H1 (cell line): ENCODE results near the gene SOX6. TPM values are rescaled to one million over a fixed set of nuclear protein-coding genes. Genes with fewer than 3 reads are reported as not detected.

Source experiments
- CTCF ChIA-PET: fragments of 300-600 bp; sonication (Branson Sonifier 250); formaldehyde crosslinking; loops from one replicate; lab custom pipeline; 2021; ENCODE audit not compliant: partially characterized antibody; lab: Charles Lee
- POLR2A ChIA-PET: fragments of 300-600 bp; sonication (Branson Sonifier 250); formaldehyde crosslinking; loops from one replicate; lab custom pipeline; 2021; ENCODE audit warnings: inconsistent platforms; ENCODE audit not compliant: partially characterized antibody; lab: Charles Lee
- DNase-seq, 2 experiments: peaks; one replicate each; pipeline versions ENCODE4 v3.0.0 to v3.0.0-alpha.2; 2010 to 2022; ENCODE audit warnings: low spot score in 2 of 2, low read depth in 1 of 2, mixed read lengths in 1 of 2
- FAIRE-seq: peaks from 2 replicates; lab custom pipeline; 2011; peaks lifted over from hg19 to GRCh38; lab: Jason Lieb, UNC
- H2AFZ ChIP-seq: 2 replicates; pipeline ENCODE4 v1.8.1; 2012; ENCODE audit warnings: low read length, inconsistent platforms
- H2AK5ac ChIP-seq: 2 replicates; pipeline ENCODE4 v1.6.1; 2013; ENCODE audit warnings: low read depth, low read length
- H2BK120ac ChIP-seq: replicated peaks from 2 replicates; pipeline ENCODE3; 2013; ENCODE audit warnings: low read depth, low read length, inconsistent platforms
- H2BK12ac ChIP-seq: 2 replicates; pipeline ENCODE4 v1.6.1; 2013; ENCODE audit warnings: low read depth, low read length
- H2BK15ac ChIP-seq: 2 replicates; pipeline ENCODE4 v1.6.1; 2013; ENCODE audit warnings: low read length
- H2BK20ac ChIP-seq: 2 replicates; pipeline ENCODE4 v1.6.1; 2013; ENCODE audit warnings: low read length
- H2BK5ac ChIP-seq: 2 replicates; pipeline ENCODE4 v1.6.1; 2013; ENCODE audit warnings: low read depth, low read length
- H3K14ac ChIP-seq: 2 replicates; pipeline ENCODE4 v1.6.1; 2013; ENCODE audit warnings: inconsistent platforms; ENCODE audit not compliant: insufficient read length
- H3K18ac ChIP-seq: 2 replicates; pipeline ENCODE4 v1.6.1; 2013; ENCODE audit warnings: low read length; ENCODE audit errors: extremely low read depth
- H3K23ac ChIP-seq: 2 replicates; pipeline ENCODE4 v1.6.1; 2013; ENCODE audit warnings: inconsistent platforms; ENCODE audit not compliant: insufficient read length
- H3K23me2 ChIP-seq: 2 replicates; pipeline ENCODE4 v1.6.1; 2013; ENCODE audit warnings: low read depth, low read length
- H3K27ac ChIP-seq: 2 replicates; pipeline ENCODE4 v1.6.1; 2011; ENCODE audit warnings: low read depth, low read length, inconsistent platforms
- H3K27me3 ChIP-seq, 4 experiments: replicated peaks in 1 of 4; 1 replicate in 1 of 4; 2 replicates in 3 of 4; pipeline versions ENCODE4 v1.6.1 to v1.8.1; 2011 to 2013; ENCODE audit warnings: low read length in 3 of 4, mild to moderate bottlenecking in 3 of 4, inconsistent platforms in 2 of 4, mixed read lengths in 2 of 4, moderate library complexity in 1 of 4; ENCODE audit not compliant: control insufficient read depth in 3 of 4, insufficient read depth in 3 of 4; ENCODE audit errors: extremely low read depth in 1 of 4
- H3K36me3 ChIP-seq, 4 experiments: 2 replicates each; pipeline versions ENCODE4 v1.6.1 to v1.8.1; 2011 to 2013; ENCODE audit warnings: mild to moderate bottlenecking in 4 of 4, low read length in 3 of 4, moderate library complexity in 2 of 4, control low read depth in 1 of 4, inconsistent platforms in 1 of 4; ENCODE audit not compliant: insufficient read depth in 4 of 4, control insufficient read depth in 2 of 4
- H3K4ac ChIP-seq: replicated peaks from 2 replicates; pipeline ENCODE3; 2013; ENCODE audit warnings: low read length, low read depth, mixed read lengths, inconsistent platforms; ENCODE audit not compliant: insufficient read length
- H3K4me1 ChIP-seq, 4 experiments: replicated peaks in 1 of 4; 1 replicate in 1 of 4; 2 replicates in 3 of 4; pipeline versions ENCODE4 v1.6.1 to v1.8.1; 2011 to 2013; ENCODE audit warnings: low read length in 3 of 4, inconsistent platforms in 2 of 4, mixed read lengths in 1 of 4; ENCODE audit not compliant: insufficient read depth in 4 of 4, control insufficient read depth in 3 of 4
- H3K4me2 ChIP-seq, 2 experiments: 2 replicates each; pipeline versions ENCODE4 v1.6.1 to v1.8.1; 2011 to 2013; ENCODE audit warnings: low read depth in 2 of 2, low read length in 2 of 2, control low read depth in 1 of 2, inconsistent platforms in 1 of 2, mild to moderate bottlenecking in 1 of 2; ENCODE audit not compliant: insufficient read depth in 1 of 2
- H3K4me3 ChIP-seq, 4 experiments: fragments of 200-600, 300-600 bp in 1 of 4; sonication (generic), shearing (Covaris generic), sonication (Bioruptor Twin) in 1 of 4; 2 replicates each; pipeline versions ENCODE4 v1.5.1 to v1.8.1; 2011 to 2016; ENCODE audit warnings: low read length in 4 of 4, low read depth in 3 of 4, control low read depth in 2 of 4, inconsistent platforms in 2 of 4, mild to moderate bottlenecking in 2 of 4, mixed read lengths in 1 of 4, moderate library complexity in 1 of 4; ENCODE audit not compliant: insufficient read depth in 2 of 4; ENCODE audit errors: extremely low read depth in 1 of 4
- H3K56ac ChIP-seq: replicated peaks from 2 replicates; pipeline ENCODE3; 2013; ENCODE audit warnings: low read depth, mild to moderate bottlenecking, mixed read lengths, low read length, inconsistent platforms; ENCODE audit not compliant: insufficient read length
- H3K79me1 ChIP-seq: 2 replicates; pipeline ENCODE4 v1.6.1; 2013; ENCODE audit warnings: low read depth, low read length, control low read depth
- H3K79me2 ChIP-seq, 2 experiments: 2 replicates each; pipeline versions ENCODE4 v1.6.1 to v1.8.1; 2012 to 2013; ENCODE audit warnings: low read length in 2 of 2, mild to moderate bottlenecking in 2 of 2, inconsistent platforms in 1 of 2; ENCODE audit not compliant: insufficient read depth in 2 of 2, control insufficient read depth in 1 of 2
- H3K9ac ChIP-seq, 4 experiments: replicated peaks in 1 of 4; 1 replicate in 1 of 4; 2 replicates in 3 of 4; pipeline versions ENCODE4 v1.6.1 to v1.8.1; 2011 to 2013; ENCODE audit warnings: low read depth in 3 of 4, low read length in 3 of 4, control low read depth in 2 of 4, mild to moderate bottlenecking in 2 of 4, moderate library complexity in 2 of 4, inconsistent platforms in 1 of 4; ENCODE audit errors: extremely low read depth in 1 of 4
- H3K9me3 ChIP-seq, 2 experiments: 2 replicates each; pipeline versions ENCODE4 v1.6.1 to v1.8.1; 2012 to 2013; ENCODE audit warnings: mild to moderate bottlenecking in 2 of 2, moderate library complexity in 2 of 2, control low read depth in 1 of 2, inconsistent platforms in 1 of 2, low read depth in 1 of 2, low read length in 1 of 2, mixed read lengths in 1 of 2; ENCODE audit not compliant: insufficient read depth in 2 of 2
- H4K20me1 ChIP-seq, 2 experiments: replicated peaks in 1 of 2; 2 replicates each; pipeline versions ENCODE3 to v1.8.1; 2011 to 2013; ENCODE audit warnings: inconsistent platforms in 2 of 2, low read length in 2 of 2, mild to moderate bottlenecking in 1 of 2; ENCODE audit not compliant: insufficient read depth in 2 of 2, control insufficient read depth in 1 of 2
- H4K5ac ChIP-seq: 2 replicates; pipeline ENCODE4 v1.6.1; 2013; ENCODE audit warnings: low read length, low read depth, mixed read lengths, inconsistent platforms; ENCODE audit not compliant: insufficient read length
- H4K8ac ChIP-seq: 2 replicates; pipeline ENCODE4 v1.8.0; 2013; ENCODE audit warnings: mild to moderate bottlenecking, moderate library complexity, low read length, inconsistent platforms; ENCODE audit not compliant: insufficient read depth; ENCODE audit errors: extremely low read depth
- H4K91ac ChIP-seq: replicated peaks from 2 replicates; pipeline ENCODE3; 2013; ENCODE audit warnings: low read length, mixed read lengths, inconsistent platforms; ENCODE audit not compliant: insufficient read length
- BACH1 ChIP-seq: IDR thresholded peaks from 2 replicates; pipeline ENCODE4 v1.6.1; 2012; ENCODE audit warnings: low read length, improper control_type of control experiment
- CBX5 ChIP-seq: fragments of 300-800, 300-1000 bp; sonication (generic); IDR thresholded peaks from 2 replicates; pipeline ENCODE4 v1.7.1; 2016; ENCODE audit warnings: antibody characterized with exemption, low read length, low read depth
- CTBP2 ChIP-seq: IDR thresholded peaks from 2 replicates; pipeline ENCODE4 v1.7.0; 2011; ENCODE audit warnings: borderline replicate concordance, mild to moderate bottlenecking, moderate library complexity, mixed read lengths, low read length; ENCODE audit not compliant: insufficient read depth, insufficient read length
- EGR1 ChIP-seq: IDR thresholded peaks from 2 replicates; pipeline ENCODE4 v1.6.1; 2011; ENCODE audit warnings: low read depth, low read length, borderline replicate concordance
- HDAC6 ChIP-seq: IDR thresholded peaks from one replicate; pipeline ENCODE4 v1.7.1; 2012; ENCODE audit warnings: low read depth, mild to moderate bottlenecking, inconsistent platforms, low read length, moderate library complexity
- KDM1A ChIP-seq: fragments of 200-600, 300-600 bp; sonication (generic); IDR thresholded peaks from 2 replicates; pipeline ENCODE4 v1.7.1; 2016; ENCODE audit warnings: mild to moderate bottlenecking, low read length, borderline replicate concordance
- NRF1 ChIP-seq: IDR thresholded peaks from 2 replicates; pipeline ENCODE4 v1.6.1; 2011; ENCODE audit warnings: mild to moderate bottlenecking, low read depth, low read length, improper control_type of control experiment
- RNF2 ChIP-seq: fragments of 200-900, 300-1000 bp; sonication (generic); IDR thresholded peaks from 2 replicates; pipeline ENCODE4 v1.7.1; 2016; ENCODE audit warnings: borderline replicate concordance, low read depth, mild to moderate bottlenecking, antibody characterized with exemption, low read length; ENCODE audit not compliant: poor library complexity, severe bottlenecking; ENCODE audit errors: missing control alignments
- SIN3A ChIP-seq, 2 experiments: IDR thresholded peaks in 1 of 2; conservative IDR thresholded peaks in 1 of 2; 2 replicates each; pipeline ENCODE4 v1.6.1; 2011 to 2012; ENCODE audit warnings: low read length in 2 of 2, improper control_type of control experiment in 1 of 2, low read depth in 1 of 2, mild to moderate bottlenecking in 1 of 2
- SP2 ChIP-seq: IDR thresholded peaks from 2 replicates; pipeline ENCODE4 v1.6.1; 2012; ENCODE audit warnings: mild to moderate bottlenecking, low read length, inconsistent platforms
- YY1 ChIP-seq: IDR thresholded peaks from 2 replicates; pipeline ENCODE4 v1.6.1; 2011; ENCODE audit warnings: low read depth, mild to moderate bottlenecking, low read length
- ZNF274 ChIP-seq: IDR thresholded peaks from 2 replicates; pipeline ENCODE4 v1.7.0; 2012; ENCODE audit warnings: low read length, borderline replicate concordance; ENCODE audit errors: extremely low read depth
- WGBS, 2 experiments: shearing (Covaris generic) in 1 of 2; methylation state at CpG; one replicate each; pipeline versions ENCODE4 v1.1.6 to v1.1.7; 2013 to 2015; ENCODE audit warnings: low lambda C conversion rate in 2 of 2, mixed read lengths in 2 of 2, inconsistent platforms in 1 of 2, low coverage in 1 of 2, missing lambda C conversion rate in 1 of 2; ENCODE audit not compliant: insufficient replicate concordance in 2 of 2, insufficient coverage in 1 of 2, insufficient read length in 1 of 2; ENCODE audit errors: extremely low coverage in 1 of 2, missing lambda C conversion rate in 1 of 2; 5-methylcytosine and 5-hydroxymethylcytosine counted together
- polyA plus RNA-seq, 7 experiments: library from polyadenylated mRNA; depleted of rRNA in 3 of 7; stranded (reverse) in 5 of 7; unstranded in 2 of 7; fragments of >200 nt in 5 of 7; fragments of 200-250 nt in 2 of 7; gene quantifications; 1 replicate in 5 of 7; 2 replicates in 1 of 7; 4 replicates in 1 of 7; pipeline versions ENCODE4 v1.2.1 to v1.2.3, GENCODE V29; 2011 to 2013; ENCODE audit warnings: missing spikeins in 2 of 7, mixed read lengths in 2 of 7
- total RNA-seq: library from RNA; stranded (reverse); fragmentation: NEBNext Ultra II Directional; extraction: Animal tissue kit (Norgen Biotek cat#: 25700); gene quantifications from 2 replicates; pipeline ENCODE4 v1.2.1, GENCODE V29; 2021
- TF ChIP-seq, protein P1 (sequence below): IDR thresholded peaks from 2 replicates; pipeline ENCODE4 v1.6.1; 2011; ENCODE audit warnings: low read length, improper control_type of control experiment

SOX6 gene
- total and polyA plus RNA-seq, 2 of the 8 experiments (the other 6 are each of a cell fraction or from before 2014, with no cell fraction given) = 0.09 TPM; not detected in 1

DNA sequence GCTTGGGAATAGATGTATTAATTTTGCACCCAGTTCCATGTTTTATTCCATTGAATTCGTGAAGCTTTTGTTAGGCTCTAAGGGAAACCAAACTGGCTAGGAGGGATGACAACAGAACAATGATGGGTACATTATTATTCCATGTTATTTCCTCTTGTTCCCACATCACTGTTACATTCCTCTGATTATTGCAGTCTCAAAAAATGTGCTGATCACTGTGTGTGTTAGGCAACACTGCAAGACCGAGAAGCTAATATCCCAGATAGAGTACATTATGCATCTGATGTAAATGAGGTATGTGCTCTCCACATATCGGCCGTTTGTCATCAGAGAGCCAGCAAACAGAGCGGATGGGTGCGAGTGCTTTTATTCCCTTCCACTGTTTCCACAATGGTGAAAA is 327.9 kb downstream of the SOX6 start:
- no peaks in the 10 kb centered on the region for H3K79me2 ChIP-seq
- no peaks in the 10 kb centered on the region for H4K20me1 ChIP-seq
- no peak overlapping the region for H2AFZ ChIP-seq
- no peak for TF ChIP-seq HDAC6
- TF ChIP-seq BACH1 = no peak
- no peak for TF ChIP-seq YY1
- no peak for TF ChIP-seq CBX5
- TF ChIP-seq SP2 = no peak
- TF ChIP-seq EGR1 = no peak
- TF ChIP-seq ZNF274 = no peak
- no peak for TF ChIP-seq KDM1A
- TF ChIP-seq SIN3A (conservative IDR thresholded peaks at IDR 0.05 in 1 of 2, IDR thresholded peaks at IDR 0.05 in 1 of 2; ENCODE audit: low read depth in 1 of 2, low read length in 2 of 2) = no peak
- TF ChIP-seq, protein P1, sequence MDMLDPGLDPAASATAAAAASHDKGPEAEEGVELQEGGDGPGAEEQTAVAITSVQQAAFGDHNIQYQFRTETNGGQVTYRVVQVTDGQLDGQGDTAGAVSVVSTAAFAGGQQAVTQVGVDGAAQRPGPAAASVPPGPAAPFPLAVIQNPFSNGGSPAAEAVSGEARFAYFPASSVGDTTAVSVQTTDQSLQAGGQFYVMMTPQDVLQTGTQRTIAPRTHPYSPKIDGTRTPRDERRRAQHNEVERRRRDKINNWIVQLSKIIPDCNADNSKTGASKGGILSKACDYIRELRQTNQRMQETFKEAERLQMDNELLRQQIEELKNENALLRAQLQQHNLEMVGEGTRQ = no peak
- no peak for TF ChIP-seq CTBP2
- no peak for TF ChIP-seq NRF1
- TF ChIP-seq RNF2 = no peak

More for the DNA sequence above, 327.9 kb downstream of the SOX6 start:
- H3K79me1 ChIP-seq = no peaks in the 10 kb centered on the region
- H3K56ac ChIP-seq = no peak overlapping the region
- H2BK5ac ChIP-seq = no peak overlapping the region
- H3K23ac ChIP-seq = no peak overlapping the region
- POLR2A ChIA-PET = no interaction called here
- CTCF ChIA-PET = interaction anchor here (0.7 kb wide), 1 partner anchor 175 kb away, joined by 3 read pairs; no protein-coding TSS in a partner anchor
- no peak overlapping the region; the same call in 1 of the 2 replicates for H3K18ac ChIP-seq
- no peak overlapping the region for H3K9ac ChIP-seq
- no peaks in the 10 kb centered on the region; the same call in none of the 2 replicates for H3K23me2 ChIP-seq
- no peaks in the 10 kb centered on the region for H3K27me3 ChIP-seq
- H2BK120ac ChIP-seq = no peak overlapping the region
- H2BK15ac ChIP-seq = no peak overlapping the region
- WGBS, 2 experiments = 86% methylated on average over 6 of the region's 6 CpGs; no CpG with 5 or more reads in 1 of the 2 experiments
- no peak overlapping the region for H3K27ac ChIP-seq
- no peaks in the 10 kb centered on the region for H3K4me1 ChIP-seq
- H3K9me3 ChIP-seq = no peaks in the 10 kb centered on the region
- H2BK20ac ChIP-seq = no peak overlapping the region
- no peaks in the 10 kb centered on the region for H3K36me3 ChIP-seq
- H3K4me2 ChIP-seq = no peak overlapping the region
- FAIRE-seq = no peak
- H2BK12ac ChIP-seq = no peak overlapping the region
- no peak overlapping the region for H4K8ac ChIP-seq
- no peak overlapping the region for H3K4me3 ChIP-seq
- H4K5ac ChIP-seq = no peak overlapping the region
- no peak overlapping the region for H2AK5ac ChIP-seq
- H3K14ac ChIP-seq = no peak overlapping the region
- H4K91ac ChIP-seq = no peak overlapping the region
- H3K4ac ChIP-seq = no peak overlapping the region
- DNase-seq = no peak
